ENCODE measurements around the gene METTL16.

METTL16 gene

DNA sequence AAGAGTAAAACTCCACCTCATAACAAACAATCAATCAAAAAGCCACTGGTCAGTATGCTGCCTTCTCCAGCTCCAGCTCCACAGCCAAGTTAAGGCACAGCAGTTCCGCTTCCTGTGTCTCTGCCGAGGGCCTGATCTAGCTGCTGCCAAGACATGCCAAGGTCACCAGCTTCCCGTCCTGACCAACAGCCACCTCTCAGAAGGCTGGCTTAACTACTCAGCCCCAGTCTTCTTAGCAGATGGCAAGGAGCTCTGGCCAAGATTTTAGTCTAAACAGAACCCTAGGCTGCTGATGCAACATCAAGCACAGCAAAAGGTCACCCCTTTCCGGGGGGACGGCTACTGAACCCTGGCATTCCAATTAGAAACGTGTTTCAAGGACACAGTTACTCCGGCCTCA is 93.1 kb downstream of the METTL16 start:
- Histone ChIP-seq H3K27ac (ENCODE audit: low read depth, low read length) (no peak overlapping the region), H3K4ac (ENCODE audit: low read depth, low read length) (no peak overlapping the region), H2BK12ac (ENCODE audit: low read length) (no peak overlapping the region), H3K36me3 (ENCODE audit: control insufficient read depth in 1 of 2, insufficient read depth in 2 of 2, low read length in 2 of 2) (peaks cover 38 to 41% of the 10 kb centered on the region in 2 experiments), H2BK120ac (ENCODE audit: insufficient read depth, low read length, poor library complexity) (no peak overlapping the region), H3K9me3 (ENCODE audit: insufficient read depth, low read depth, low read length) (no peaks in the 10 kb centered on the region), H3K79me1 (ENCODE audit: low read length) (no peaks in the 10 kb centered on the region), H3K4me1 (ENCODE audit: control insufficient read depth in 1 of 2, insufficient read depth in 2 of 2, low read length in 2 of 2) (no peaks in the 10 kb centered on the region), H4K12ac (ENCODE audit: low read depth, low read length) (no peak overlapping the region), H3K14ac (ENCODE audit: low read length) (no peak overlapping the region), H3K9ac (ENCODE audit: low read length) (no peak overlapping the region), H3K79me2 (ENCODE audit: control insufficient read depth, insufficient read depth, low read length, poor library complexity) (no peaks in the 10 kb centered on the region), H3K4me3 (ENCODE audit: low read depth, low read length) (no peak overlapping the region), H3K23ac (ENCODE audit: low read length) (no peak overlapping the region), H2AFZ (ENCODE audit: insufficient read depth, low read length, poor library complexity) (no peak overlapping the region), H2BK5ac (ENCODE audit: low read depth, low read length, poor library complexity) (no peak overlapping the region), H4K8ac (ENCODE audit: low read depth, low read length) (no peak overlapping the region), H3K27me3 (ENCODE audit: insufficient read depth, low read length) (no peaks in the 10 kb centered on the region), H2AK5ac (ENCODE audit: low read length) (no peak overlapping the region), H3K18ac (ENCODE audit: low read length) (no peak overlapping the region), H3K4me2 (ENCODE audit: low read length) (no peak overlapping the region), H4K91ac (ENCODE audit: low read depth, low read length) (no peak overlapping the region)
- no peak for DNase-seq
- no CpG with 5 or more reads among the region's 7 CpGs for WGBS (ENCODE audit: extremely low coverage, insufficient coverage, insufficient read length)

DNA sequence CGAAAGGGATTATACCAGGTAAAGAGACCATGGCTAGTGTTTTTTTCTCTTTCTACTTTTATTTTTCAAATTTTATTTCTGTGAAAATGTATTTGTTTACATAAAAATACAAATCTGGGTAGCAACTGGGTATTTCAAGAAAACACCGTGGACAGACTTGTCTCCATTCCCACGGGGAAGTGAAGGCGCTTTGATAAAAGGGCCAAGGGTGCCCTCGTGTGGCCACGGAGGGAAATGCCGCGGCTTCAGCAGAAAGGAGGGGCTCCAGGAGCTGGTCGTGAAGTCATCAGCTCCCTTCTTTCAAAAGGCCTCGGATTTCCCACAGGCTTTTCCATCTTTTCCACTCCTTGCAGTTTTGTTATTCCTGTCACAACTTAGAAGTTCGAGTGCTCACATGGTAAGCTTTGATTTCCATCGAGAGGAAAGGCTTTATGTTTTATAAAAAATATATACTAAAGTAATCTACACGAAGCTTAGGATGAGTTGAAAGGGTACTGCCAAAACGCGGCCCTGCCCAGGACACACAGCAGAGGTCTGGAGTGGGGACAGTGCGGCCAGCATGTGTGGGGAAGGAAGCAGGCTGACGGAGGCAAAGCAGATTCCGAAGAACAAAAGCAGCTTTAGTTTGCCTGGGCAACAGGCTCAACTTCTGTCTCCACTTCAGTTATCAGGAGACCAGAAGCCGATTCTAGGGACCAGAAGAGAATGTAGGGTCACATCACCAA is 95.5 kb downstream of the METTL16 start:
- H3K79me1 ChIP-seq (ENCODE audit: low read length) = no peaks in the 10 kb centered on the region
- H3K4me1 ChIP-seq (ENCODE audit: control insufficient read depth in 1 of 2, insufficient read depth in 2 of 2, low read length in 2 of 2) = peaks cover 0 to 2% of the 10 kb centered on the region in 2 experiments
- no peak overlapping the region for H4K91ac ChIP-seq (ENCODE audit: low read depth, low read length)
- WGBS (ENCODE audit: extremely low coverage, insufficient coverage, insufficient read length) = no CpG with 5 or more reads among the region's 19 CpGs
- H3K23ac ChIP-seq (ENCODE audit: low read length) = no peak overlapping the region
- no peak overlapping the region for H4K12ac ChIP-seq (ENCODE audit: low read depth, low read length)
- peaks cover 36 to 37% of the 10 kb centered on the region in 2 experiments for H3K36me3 ChIP-seq (ENCODE audit: control insufficient read depth in 1 of 2, insufficient read depth in 2 of 2, low read length in 2 of 2)
- H2BK120ac ChIP-seq (ENCODE audit: insufficient read depth, low read length, poor library complexity) = no peak overlapping the region
- H3K4me3 ChIP-seq (ENCODE audit: low read depth, low read length) = no peak overlapping the region
- no peak overlapping the region for H3K27ac ChIP-seq (ENCODE audit: low read depth, low read length)
- no peaks in the 10 kb centered on the region for H3K79me2 ChIP-seq (ENCODE audit: control insufficient read depth, insufficient read depth, low read length, poor library complexity)
- no peak overlapping the region for H2BK12ac ChIP-seq (ENCODE audit: low read length)
- no peak overlapping the region for H3K18ac ChIP-seq (ENCODE audit: low read length)
- no peak overlapping the region for H3K4me2 ChIP-seq (ENCODE audit: low read length)
- no peaks in the 10 kb centered on the region for H3K9me3 ChIP-seq (ENCODE audit: insufficient read depth, low read depth, low read length)
- H2AFZ ChIP-seq (ENCODE audit: insufficient read depth, low read length, poor library complexity) = no peak overlapping the region
- H4K8ac ChIP-seq (ENCODE audit: low read depth, low read length) = no peak overlapping the region
- DNase-seq = peak; percentile 82 to 95
- no peak overlapping the region for H3K9ac ChIP-seq (ENCODE audit: low read length)
- peak overlapping the region; percentile 10 for H3K4ac ChIP-seq (ENCODE audit: low read depth, low read length)
- no peak overlapping the region for H2BK5ac ChIP-seq (ENCODE audit: low read depth, low read length, poor library complexity)
- H3K27me3 ChIP-seq (ENCODE audit: insufficient read depth, low read length) = no peaks in the 10 kb centered on the region
- H2AK5ac ChIP-seq (ENCODE audit: low read length) = peak overlapping the region; percentile 35
- H3K14ac ChIP-seq (ENCODE audit: low read length) = no peak overlapping the region

DNA sequence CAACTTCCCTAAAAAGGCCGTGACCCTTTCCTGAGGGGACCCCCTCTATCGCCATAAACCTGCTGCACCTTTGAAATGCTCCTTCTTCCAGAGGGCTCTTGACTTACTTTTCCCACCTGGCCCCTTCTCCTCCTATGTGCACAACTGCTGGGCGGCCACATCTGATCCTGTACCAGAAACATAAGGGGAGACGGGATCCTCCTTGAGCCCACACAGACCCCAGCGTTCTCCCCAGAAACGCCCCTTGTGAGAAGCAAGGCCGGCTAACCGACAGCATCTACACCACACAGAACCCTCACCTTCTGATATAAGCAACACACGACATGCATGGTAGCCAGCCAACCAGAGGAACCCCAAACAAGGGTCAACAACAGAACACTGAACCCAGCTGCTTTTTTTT is 96.6 kb downstream of the METTL16 start:
- no peak overlapping the region for H3K23ac ChIP-seq (ENCODE audit: low read length)
- no peak overlapping the region for H3K14ac ChIP-seq (ENCODE audit: low read length)
- H3K36me3 ChIP-seq (ENCODE audit: control insufficient read depth in 1 of 2, insufficient read depth in 2 of 2, low read length in 2 of 2) = peaks cover 28 to 30% of the 10 kb centered on the region in 2 experiments
- H3K27me3 ChIP-seq (ENCODE audit: insufficient read depth, low read length) = no peaks in the 10 kb centered on the region
- DNase-seq = no peak
- no peak overlapping the region for H2BK5ac ChIP-seq (ENCODE audit: low read depth, low read length, poor library complexity)
- peaks cover 0 to 2% of the 10 kb centered on the region in 2 experiments for H3K4me1 ChIP-seq (ENCODE audit: control insufficient read depth in 1 of 2, insufficient read depth in 2 of 2, low read length in 2 of 2)
- H3K4ac ChIP-seq (ENCODE audit: low read depth, low read length) = no peak overlapping the region
- no peaks in the 10 kb centered on the region for H3K79me2 ChIP-seq (ENCODE audit: control insufficient read depth, insufficient read depth, low read length, poor library complexity)
- no peaks in the 10 kb centered on the region for H3K9me3 ChIP-seq (ENCODE audit: insufficient read depth, low read depth, low read length)
- no peak overlapping the region for H3K27ac ChIP-seq (ENCODE audit: low read depth, low read length)
- no peak overlapping the region for H2BK12ac ChIP-seq (ENCODE audit: low read length)
- H3K4me3 ChIP-seq (ENCODE audit: low read depth, low read length) = no peak overlapping the region
- no CpG with 5 or more reads among the region's 9 CpGs for WGBS (ENCODE audit: extremely low coverage, insufficient coverage, insufficient read length)
- no peak overlapping the region for H4K8ac ChIP-seq (ENCODE audit: low read depth, low read length)
- no peak overlapping the region for H2BK120ac ChIP-seq (ENCODE audit: insufficient read depth, low read length, poor library complexity)
- H3K18ac ChIP-seq (ENCODE audit: low read length) = no peak overlapping the region
- no peak overlapping the region for H2AFZ ChIP-seq (ENCODE audit: insufficient read depth, low read length, poor library complexity)
- H4K91ac ChIP-seq (ENCODE audit: low read depth, low read length) = no peak overlapping the region
- H2AK5ac ChIP-seq (ENCODE audit: low read length) = no peak overlapping the region
- H3K4me2 ChIP-seq (ENCODE audit: low read length) = no peak overlapping the region
- H3K79me1 ChIP-seq (ENCODE audit: low read length) = no peaks in the 10 kb centered on the region
- H4K12ac ChIP-seq (ENCODE audit: low read depth, low read length) = no peak overlapping the region
- H3K9ac ChIP-seq (ENCODE audit: low read length) = no peak overlapping the region

DNA sequence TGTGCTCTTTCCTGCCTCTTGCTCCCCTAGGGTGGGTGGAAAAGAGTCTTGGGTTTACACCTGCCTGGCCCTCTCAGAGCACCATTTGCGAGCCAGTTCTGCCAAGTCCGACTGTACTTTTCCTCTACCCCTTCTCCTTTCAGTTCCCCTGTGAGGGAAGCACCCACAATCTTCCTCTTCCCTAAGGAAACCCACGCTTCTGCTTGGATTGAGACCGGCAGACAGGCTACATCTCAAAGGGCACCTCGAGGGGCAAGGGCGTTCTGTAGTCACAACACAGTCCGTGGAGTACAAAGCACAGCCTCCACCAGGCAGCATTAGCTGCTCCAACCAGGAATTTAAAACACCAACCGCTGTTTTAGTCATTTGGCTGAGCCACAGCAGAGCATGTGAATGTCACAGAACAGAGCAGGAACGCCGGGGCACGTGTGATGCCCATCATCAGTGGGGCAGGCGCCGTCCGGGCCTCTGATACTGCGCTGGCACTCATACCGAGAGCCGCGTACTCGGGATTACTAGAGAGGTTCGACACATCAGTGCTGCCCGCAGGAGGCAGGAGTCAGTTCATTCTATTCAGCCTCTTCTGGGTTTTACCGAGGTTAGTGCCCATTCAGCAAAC is 97.1 kb downstream of the METTL16 start:
- Histone ChIP-seq H4K8ac (ENCODE audit: low read depth, low read length) (no peak overlapping the region), H2BK120ac (ENCODE audit: insufficient read depth, low read length, poor library complexity) (no peak overlapping the region), H3K79me2 (ENCODE audit: control insufficient read depth, insufficient read depth, low read length, poor library complexity) (no peaks in the 10 kb centered on the region), H3K14ac (ENCODE audit: low read length) (no peak overlapping the region), H2BK5ac (ENCODE audit: low read depth, low read length, poor library complexity) (no peak overlapping the region), H4K12ac (ENCODE audit: low read depth, low read length) (no peak overlapping the region), H3K4me3 (ENCODE audit: low read depth, low read length) (no peak overlapping the region), H3K4ac (ENCODE audit: low read depth, low read length) (no peak overlapping the region), H3K36me3 (ENCODE audit: control insufficient read depth in 1 of 2, insufficient read depth in 2 of 2, low read length in 2 of 2) (peaks cover 23 to 25% of the 10 kb centered on the region in 2 experiments), H3K9me3 (ENCODE audit: insufficient read depth, low read depth, low read length) (no peaks in the 10 kb centered on the region), H4K91ac (ENCODE audit: low read depth, low read length) (no peak overlapping the region), H3K27ac (ENCODE audit: low read depth, low read length) (no peak overlapping the region), H3K4me2 (ENCODE audit: low read length) (no peak overlapping the region), H3K18ac (ENCODE audit: low read length) (no peak overlapping the region), H3K23ac (ENCODE audit: low read length) (no peak overlapping the region), H3K79me1 (ENCODE audit: low read length) (no peaks in the 10 kb centered on the region), H3K4me1 (ENCODE audit: control insufficient read depth in 1 of 2, insufficient read depth in 2 of 2, low read length in 2 of 2) (peaks cover 0 to 2% of the 10 kb centered on the region in 2 experiments), H3K9ac (ENCODE audit: low read length) (no peak overlapping the region), H2BK12ac (ENCODE audit: low read length) (no peak overlapping the region), H2AFZ (ENCODE audit: insufficient read depth, low read length, poor library complexity) (no peak overlapping the region), H2AK5ac (ENCODE audit: low read length) (no peak overlapping the region), H3K27me3 (ENCODE audit: insufficient read depth, low read length) (no peaks in the 10 kb centered on the region)
- DNase-seq = no peak
- no CpG with 5 or more reads among the region's 22 CpGs for WGBS (ENCODE audit: extremely low coverage, insufficient coverage, insufficient read length)
